ENCODE measurements around the gene THRSP. TPM values are rescaled to one million over a fixed set of nuclear protein-coding genes. Genes with fewer than 3 reads are reported as not detected.
A peak's percentile ranks its signal among the peaks of the same experiment; 100 is the strongest.
"Not testable (repeated sequence)": the region's sequence is repeated elsewhere in the genome, so short reads cannot be mapped to it uniquely, and the experiment has no call there.

THRSP gene
- total and polyA plus RNA-seq, 4 donors: 30.9 to 90.1 (median 51.1) TPM; not detected in 1

GRCh38 chr11:78074756-78075155 lies 11.1 kb downstream of the THRSP start (continued):
- TF ChIP-seq RXRA (IDR thresholded peaks at IDR 0.05) (no peak), ZBTB33 (IDR thresholded peaks at IDR 0.05) (no peak), ATF3 (IDR thresholded peaks at IDR 0.05) (no peak), FOXA2 (IDR thresholded peaks at IDR 0.05) (no peak), HNF4G (IDR thresholded peaks at IDR 0.05) (no peak), FOXA1 (IDR thresholded peaks at IDR 0.05) (no peak), HNF4A (conservative IDR thresholded peaks at IDR 0.05) (no peak)

- H3K27ac ChIP-seq (ENCODE audit: low read depth in 1 of 2, low read length in 2 of 2): no peak overlapping the region
- 84% methylated on average over 6 of the region's 6 CpGs for WGBS
- no peak for DNase-seq (ENCODE audit: low spot score)
Measured at GRCh38 chr11:78076733-78077403, 13.2 kb downstream of the THRSP start.

GRCh38 chr11:78077592-78077991 lies 13.9 kb downstream of the THRSP start:
- H3K27me3 ChIP-seq (ENCODE audit: control insufficient read depth in 4 of 4, insufficient read depth in 4 of 4, low read length in 3 of 4); H3K9me3 ChIP-seq (ENCODE audit: control insufficient read depth in 4 of 4, low read length in 3 of 4); DNase-seq (ENCODE audit: low spot score); H3K36me3 ChIP-seq (ENCODE audit: control insufficient read depth in 4 of 4, insufficient read depth in 3 of 4, low read depth in 1 of 4, low read length in 3 of 4); H3K27ac ChIP-seq (ENCODE audit: low read depth in 1 of 2, low read length in 2 of 2); H3K9ac ChIP-seq (ENCODE audit: low read depth in 1 of 2, low read length in 2 of 2): not testable (repeated sequence)
- H3K4me3 ChIP-seq (ENCODE audit: low read depth in 1 of 3, low read length in 3 of 3): peak overlapping the region in 1 of 3 donors; percentile 92
- 57% methylated on average over 4 of the region's 4 CpGs for WGBS
- H3K4me1 ChIP-seq (ENCODE audit: control insufficient read depth in 4 of 4, insufficient read depth in 4 of 4, low read length in 3 of 4): peaks cover 12 to 48% (median 23%) of the 10 kb centered on the region in 4 donors

More at GRCh38 chr11:78076733-78077403, 13.2 kb downstream of the THRSP start:
- no peaks in the 10 kb centered on the region for H3K9me3 ChIP-seq (ENCODE audit: control insufficient read depth in 4 of 4, low read length in 3 of 4)
- no peak overlapping the region for H3K4me3 ChIP-seq (ENCODE audit: low read depth in 1 of 3, low read length in 3 of 3)
- peaks cover 12 to 48% (median 23%) of the 10 kb centered on the region in 4 donors for H3K4me1 ChIP-seq (ENCODE audit: control insufficient read depth in 4 of 4, insufficient read depth in 4 of 4, low read length in 3 of 4)
- TF ChIP-seq EGR1 (IDR thresholded peaks at IDR 0.05; ENCODE audit: low read depth in 2 of 2): no peak
- TF ChIP-seq FOXA2 (IDR thresholded peaks at IDR 0.05): no peak
- TF ChIP-seq FOXA1 (IDR thresholded peaks at IDR 0.05): no peak
- TF ChIP-seq NR2F2 (IDR thresholded peaks at IDR 0.05): no peak
- TF ChIP-seq RXRA (IDR thresholded peaks at IDR 0.05): no peak
- no peak for TF ChIP-seq TAF1 (conservative IDR thresholded peaks at IDR 0.05)
- TF ChIP-seq CTCF (IDR thresholded peaks at IDR 0.05; ENCODE audit: low read depth, low read length, missing input control): no peak
- no peak for TF ChIP-seq RAD21 (IDR thresholded peaks at IDR 0.05)
- TF ChIP-seq SP1 (IDR thresholded peaks at IDR 0.05): no peak
- TF ChIP-seq MAX (IDR thresholded peaks at IDR 0.05): no peak
- no peak for TF ChIP-seq ZBTB33 (IDR thresholded peaks at IDR 0.05)
- TF ChIP-seq HNF4A (conservative IDR thresholded peaks at IDR 0.05): no peak
- no peak for TF ChIP-seq GABPA (IDR thresholded peaks at IDR 0.05 in 1 of 2, conservative IDR thresholded peaks at IDR 0.05 in 1 of 2)
- H3K9ac ChIP-seq (ENCODE audit: low read depth in 1 of 2, low read length in 2 of 2): no peak overlapping the region
- H3K27me3 ChIP-seq (ENCODE audit: control insufficient read depth in 4 of 4, insufficient read depth in 4 of 4, low read length in 3 of 4): no peaks in the 10 kb centered on the region
- peaks cover 0 to 7% (median under 1%) of the 10 kb centered on the region in 4 donors for H3K36me3 ChIP-seq (ENCODE audit: control insufficient read depth in 4 of 4, insufficient read depth in 3 of 4, low read depth in 1 of 4, low read length in 3 of 4)
